Activated T-helper 17 cell treated with anti-CD3 and anti-CD28 coated beads, Interleukin-2, amount 50 U/mL, for 72 hours (primary cell): ENCODE measurements around the gene TGFB1. TPM values are rescaled to one million over a fixed set of nuclear protein-coding genes. Genes with fewer than 3 reads are reported as not detected.
"Not testable (repeated sequence)": the region's sequence is repeated elsewhere in the genome, so short reads cannot be mapped to it uniquely, and the experiment has no call there.

Source experiments
- ATAC-seq: fragments of 150-1000 bp; cut with Tn5 transposase; replicated peaks from 2 replicates; pipeline ENCODE4 v1.10.0; 2021; ENCODE audit warnings: mild to moderate bottlenecking, moderate library complexity
- H3K27ac Mint-ChIP-seq: one replicate; pipeline ENCODE4 v1.8.0; 2022; ENCODE audit warnings: mixed read lengths
- H3K27me3 Mint-ChIP-seq: one replicate; pipeline ENCODE4 v1.8.0; 2022; ENCODE audit warnings: mixed read lengths
- H3K36me3 Mint-ChIP-seq: one replicate; pipeline ENCODE4 v1.8.0; 2022; ENCODE audit warnings: low read depth, mild to moderate bottlenecking, mixed read lengths
- H3K4me1 Mint-ChIP-seq: one replicate; pipeline ENCODE4 v1.8.0; 2022; ENCODE audit warnings: mixed read lengths
- H3K4me3 Mint-ChIP-seq: one replicate; pipeline ENCODE4 v1.8.0; 2022; ENCODE audit warnings: mild to moderate bottlenecking, mixed read lengths
- H3K9me3 Mint-ChIP-seq: one replicate; pipeline ENCODE4 v1.8.0; 2022; ENCODE audit warnings: mixed read lengths
- total RNA-seq, 2 donors: library from RNA; stranded (reverse); gene quantifications; one replicate each; pipeline ENCODE4 v1.2.3, GENCODE V29; 2022

The TGFB1 gene
- total RNA-seq, 2 donors from 2014 or later: 107 to 158 TPM

DNA sequence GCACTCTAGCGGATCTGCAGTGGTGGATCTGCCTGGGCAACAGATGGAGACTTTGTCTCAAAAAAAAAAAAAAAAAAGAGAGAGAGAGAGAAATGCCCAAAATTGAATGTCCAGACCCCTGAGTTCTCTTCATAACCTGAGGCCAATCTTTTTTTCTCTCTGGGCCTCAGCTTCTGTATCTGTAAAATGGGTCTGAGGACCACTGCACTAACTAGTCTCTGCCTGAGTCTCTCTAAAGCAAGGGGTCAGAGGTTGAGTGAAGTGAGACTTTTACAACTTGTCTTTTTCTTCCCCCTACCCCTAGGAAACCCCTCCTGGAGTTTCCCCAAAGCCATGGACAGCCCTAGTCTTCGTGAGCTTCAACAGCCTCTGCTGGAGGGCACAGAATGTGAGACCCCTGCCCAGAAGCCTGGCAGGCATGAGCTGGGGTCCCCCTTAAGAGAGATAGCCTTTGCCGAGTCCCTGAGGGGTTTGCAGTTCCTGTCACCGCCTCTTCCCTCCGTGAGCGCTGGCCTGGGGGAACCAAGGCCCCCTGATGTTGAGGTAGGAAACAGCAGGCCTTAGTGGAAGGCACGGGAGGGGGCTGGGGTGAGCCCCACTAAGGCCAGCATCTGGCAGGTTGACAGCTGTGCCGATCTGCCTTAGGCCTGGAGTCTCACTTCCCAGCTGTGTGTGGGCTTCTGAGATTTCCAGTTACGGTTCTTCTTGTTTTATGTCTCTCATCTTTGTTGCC lies 24.4 kb upstream of the TGFB1 start:
- no peak for ATAC-seq
- Mint-ChIP-seq H3K9me3 (no peaks in the 10 kb centered on the region), H3K36me3 (peaks cover 6% of the 10 kb centered on the region), H3K27me3 (no peaks in the 10 kb centered on the region), H3K4me1 (peaks cover 12% of the 10 kb centered on the region), H3K27ac (no peak overlapping the region), H3K4me3 (no peak overlapping the region)

- peak overlapping the region; percentile 33 for H3K27ac Mint-ChIP-seq
- no peaks in the 10 kb centered on the region for H3K36me3 Mint-ChIP-seq
- no peaks in the 10 kb centered on the region for H3K27me3 Mint-ChIP-seq
- peak overlapping the region; percentile 74 for H3K4me3 Mint-ChIP-seq
- peak; percentile 77 for ATAC-seq
- peaks cover 12% of the 10 kb centered on the region for H3K4me1 Mint-ChIP-seq
- H3K9me3 Mint-ChIP-seq: no peaks in the 10 kb centered on the region
These were observed 23.3 kb upstream of the TGFB1 start for GRCh38 chr19:41376998-41377365.

DNA sequence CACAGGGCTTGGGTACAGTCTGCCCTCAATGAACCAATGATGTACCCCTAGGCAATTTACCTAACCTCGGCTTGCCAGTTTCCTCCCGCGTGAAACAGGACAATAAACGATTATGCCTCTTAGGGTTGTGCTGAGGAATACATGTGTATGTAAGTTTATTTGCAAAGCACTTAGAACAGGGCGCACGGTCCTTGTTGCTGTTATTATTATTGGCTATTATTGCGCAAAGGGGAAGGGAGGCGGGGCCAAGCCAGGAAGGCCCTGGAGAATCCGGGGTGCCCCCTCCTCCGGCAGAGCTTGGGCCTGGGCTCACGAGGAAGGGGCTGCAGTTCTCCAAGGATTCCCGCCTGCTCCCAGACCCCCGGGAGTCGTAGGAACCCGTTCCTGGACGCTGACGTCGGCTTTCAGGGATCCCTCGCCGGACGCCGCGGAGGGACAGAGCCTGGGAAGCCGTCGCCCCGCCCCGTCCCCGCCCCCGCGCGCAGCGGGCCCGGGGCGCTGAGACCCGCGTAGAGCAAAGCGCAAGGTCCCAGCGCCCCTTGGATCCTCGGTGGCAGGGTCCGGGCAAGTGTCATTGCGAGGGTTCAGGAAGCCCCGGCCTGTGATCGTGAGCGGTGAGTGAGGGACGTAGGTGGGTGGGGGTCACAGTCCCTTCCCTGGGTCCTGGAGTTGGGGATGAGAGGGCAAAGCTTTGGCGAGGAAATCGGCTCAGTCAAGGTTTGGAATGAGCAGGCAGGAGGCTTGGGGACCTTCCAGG lies 22.7 kb upstream of the TGFB1 start, which contains the start of gene TMEM91:
Gene TMEM91, plus strand, starts transcription at position 293 of the 757 bp plus-strand sequence. CDS start 1,777 bp downstream, outside the sequence.
- peak; percentile 67 for ATAC-seq
- Mint-ChIP-seq H3K4me1 (peaks cover 12% of the 10 kb centered on the region), H3K4me3 (peak within 1 kb of the TSS; percentile 74), H3K9me3 (no peaks in the 10 kb centered on the region), H3K27ac (peak within 1 kb of the TSS; percentile 33), H3K27me3 (no peaks in the 10 kb centered on the region), H3K36me3 (no peaks in the 10 kb centered on the region)

GRCh38 chr19:41373993-41374392 lies 20.3 kb upstream of the TGFB1 start:
- no peaks in the 10 kb centered on the region for H3K36me3 Mint-ChIP-seq
- H3K4me3 Mint-ChIP-seq: no peak overlapping the region
- no peak for ATAC-seq
- H3K27me3 Mint-ChIP-seq: no peaks in the 10 kb centered on the region
- no peaks in the 10 kb centered on the region for H3K9me3 Mint-ChIP-seq
- no peak overlapping the region for H3K27ac Mint-ChIP-seq
- H3K4me1 Mint-ChIP-seq: peaks cover 12% of the 10 kb centered on the region

GRCh38 chr19:41372501-41372900 lies 18.8 kb upstream of the TGFB1 start:
- no peak for ATAC-seq
- Mint-ChIP-seq H3K4me1 (peaks cover 7% of the 10 kb centered on the region), H3K9me3 (no peaks in the 10 kb centered on the region), H3K4me3 (no peak overlapping the region), H3K27me3 (no peaks in the 10 kb centered on the region), H3K36me3 (no peaks in the 10 kb centered on the region), H3K27ac (no peak overlapping the region)

GRCh38 chr19:41371541-41371940 lies 17.8 kb upstream of the TGFB1 start:
- Mint-ChIP-seq H3K27ac (no peak overlapping the region), H3K27me3 (no peaks in the 10 kb centered on the region), H3K4me3 (no peak overlapping the region), H3K36me3 (no peaks in the 10 kb centered on the region), H3K9me3 (no peaks in the 10 kb centered on the region), H3K4me1 (no peaks in the 10 kb centered on the region)
- ATAC-seq: no peak

DNA sequence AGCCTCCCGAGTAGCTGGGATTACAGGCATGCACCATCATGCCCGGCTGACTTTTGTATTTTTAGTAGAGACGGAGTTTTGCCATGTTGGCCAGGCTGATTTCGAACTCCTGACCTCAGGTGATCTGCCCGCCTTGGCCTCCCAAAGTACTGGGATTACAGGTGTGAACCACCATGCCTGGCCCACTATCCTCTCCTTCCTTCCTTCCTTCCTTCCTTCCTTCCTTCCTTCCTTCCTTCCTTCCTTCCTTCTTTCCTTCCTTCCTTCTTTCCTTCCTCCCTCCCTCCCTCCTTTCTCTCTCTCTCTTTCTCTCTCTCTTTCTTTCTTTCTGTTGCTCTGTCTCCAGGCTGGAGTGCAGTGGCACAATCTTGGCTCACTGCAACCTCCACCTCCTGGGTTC lies 17.4 kb upstream of the TGFB1 start:
- H3K4me3 Mint-ChIP-seq, H3K9me3 Mint-ChIP-seq, H3K36me3 Mint-ChIP-seq, H3K27ac Mint-ChIP-seq, ATAC-seq, H3K27me3 Mint-ChIP-seq, H3K4me1 Mint-ChIP-seq: not testable (repeated sequence)

DNA sequence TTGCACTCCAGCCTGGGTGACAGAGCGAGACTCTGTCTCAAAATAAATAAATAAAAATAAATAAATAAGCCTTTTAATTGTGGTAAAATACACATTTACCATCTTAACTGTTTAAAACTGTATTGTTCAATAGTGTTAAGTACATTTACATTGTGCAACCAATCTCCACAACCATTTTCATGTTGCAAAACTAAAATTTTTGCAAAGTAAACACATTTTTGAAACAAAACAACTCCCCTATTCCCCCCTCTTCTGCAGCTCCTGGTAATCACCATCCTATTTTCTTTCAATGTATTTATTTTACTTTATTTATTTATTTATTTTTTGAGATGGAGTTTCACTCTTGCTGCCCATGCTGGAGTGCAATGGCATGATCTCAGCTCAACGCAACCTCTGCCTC lies 16.0 kb upstream of the TGFB1 start:
- no peaks in the 10 kb centered on the region for H3K4me1 Mint-ChIP-seq
- H3K36me3 Mint-ChIP-seq: no peaks in the 10 kb centered on the region
- no peaks in the 10 kb centered on the region for H3K9me3 Mint-ChIP-seq
- H3K27ac Mint-ChIP-seq: no peak overlapping the region
- H3K27me3 Mint-ChIP-seq: no peaks in the 10 kb centered on the region
- no peak overlapping the region for H3K4me3 Mint-ChIP-seq
- no peak for ATAC-seq

DNA sequence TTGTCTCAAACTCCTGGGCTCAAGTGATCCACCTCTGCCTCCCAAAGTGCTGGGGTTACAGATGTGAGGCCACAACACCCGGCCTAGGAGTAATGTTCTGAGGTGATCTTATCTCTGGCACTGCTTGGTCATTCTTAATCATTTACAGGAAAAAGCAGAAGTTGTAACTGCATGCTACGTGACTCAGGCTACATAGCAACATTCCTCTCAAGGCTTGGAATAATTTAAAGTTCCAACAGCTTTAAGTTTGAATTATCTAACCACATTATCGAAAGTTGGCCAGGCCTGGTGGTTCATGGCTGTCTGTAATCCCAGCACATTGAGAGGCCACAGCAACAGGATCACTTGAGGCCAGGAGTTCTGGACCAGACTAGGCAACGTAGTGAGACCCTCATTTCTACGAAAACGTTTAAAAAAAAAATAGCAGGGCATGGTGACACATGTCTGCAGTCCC lies 14.2 kb upstream of the TGFB1 start:
- no peaks in the 10 kb centered on the region for H3K4me1 Mint-ChIP-seq
- no peaks in the 10 kb centered on the region for H3K27me3 Mint-ChIP-seq
- peaks cover 6% of the 10 kb centered on the region for H3K36me3 Mint-ChIP-seq
- ATAC-seq: no peak
- H3K27ac Mint-ChIP-seq: no peak overlapping the region
- H3K9me3 Mint-ChIP-seq: no peaks in the 10 kb centered on the region
- H3K4me3 Mint-ChIP-seq: no peak overlapping the region

- no peak for ATAC-seq
- no peaks in the 10 kb centered on the region for H3K9me3 Mint-ChIP-seq
- H3K27me3 Mint-ChIP-seq: no peaks in the 10 kb centered on the region
- no peak overlapping the region for H3K27ac Mint-ChIP-seq
- peaks cover 5% of the 10 kb centered on the region for H3K4me1 Mint-ChIP-seq
- H3K4me3 Mint-ChIP-seq: no peak overlapping the region
- H3K36me3 Mint-ChIP-seq: peaks cover 6% of the 10 kb centered on the region
These were observed 12.4 kb upstream of the TGFB1 start for GRCh38 chr19:41366089-41366488.

GRCh38 chr19:41364524-41365391 lies 11.0 kb upstream of the TGFB1 start:
- H3K9me3 Mint-ChIP-seq: no peaks in the 10 kb centered on the region
- peaks cover 6% of the 10 kb centered on the region for H3K36me3 Mint-ChIP-seq
- H3K4me3 Mint-ChIP-seq: peak overlapping the region; percentile 94
- peak overlapping the region; percentile 98 for H3K27ac Mint-ChIP-seq
- H3K27me3 Mint-ChIP-seq: no peaks in the 10 kb centered on the region
- H3K4me1 Mint-ChIP-seq: peaks cover 5% of the 10 kb centered on the region
- ATAC-seq: no peak

GRCh38 chr19:41363753-41364523 lies 10.2 kb upstream of the TGFB1 start, which contains the start of gene B9D2:
B9D2 (minus strand) TSS chr19:41364149; CDS start chr19:41363519, 630 bp downstream.
- Mint-ChIP-seq H3K9me3 (no peaks in the 10 kb centered on the region), H3K27me3 (no peaks in the 10 kb centered on the region), H3K4me1 (peaks cover 5% of the 10 kb centered on the region), H3K4me3 (peak within 1 kb of the TSS; percentile 94), H3K27ac (peak within 1 kb of the TSS; percentile 98), H3K36me3 (peaks cover 6% of the 10 kb centered on the region)
- ATAC-seq: peak; percentile 98

GRCh38 chr19:41363371-41363752 lies 9.6 kb upstream of the TGFB1 start:
- Mint-ChIP-seq H3K9me3 (no peaks in the 10 kb centered on the region), H3K36me3 (peaks cover 6% of the 10 kb centered on the region), H3K27me3 (no peaks in the 10 kb centered on the region), H3K27ac (peak overlapping the region; percentile 98), H3K4me3 (peak overlapping the region; percentile 94), H3K4me1 (peaks cover 7% of the 10 kb centered on the region)
- ATAC-seq: no peak
